Prostate gland (tissue), 2 donors: ENCODE results near the gene TBCE. TPM values are rescaled to one million over a fixed set of nuclear protein-coding genes. Genes with fewer than 3 reads are reported as not detected.

Experiments used
- DNase-seq: peaks from one replicate; pipeline ENCODE4 v3.0.0-alpha.2; 2019; ENCODE audit warnings: low spot score
- H3K27ac ChIP-seq, 2 donors: fragments of 200-600 bp; sonication (generic); 2 replicates each; pipeline ENCODE4 v1.5.1; 2017 to 2019
- H3K27me3 ChIP-seq: fragments of 200-600 bp; sonication (generic); replicated peaks from 2 replicates; pipeline ENCODE4 v1.5.1; 2019; ENCODE audit not compliant: insufficient read depth
- H3K36me3 ChIP-seq, 2 donors: fragments of 200-600 bp; sonication (generic); 1 replicate in 1 of 2; 2 replicates in 1 of 2; pipeline versions ENCODE4 v1.5.1 to v1.8.1; 2017 to 2019
- H3K4me1 ChIP-seq: fragments of 200-600 bp; sonication (generic); replicated peaks from 2 replicates; pipeline ENCODE4 v1.5.1; 2019
- H3K4me3 ChIP-seq, 2 donors: fragments of 200-600 bp; sonication (generic); 2 replicates each; pipeline ENCODE4 v1.5.1; 2017 to 2019
- H3K9me3 ChIP-seq: fragments of 200-600 bp; sonication (generic); 2 replicates; pipeline ENCODE4 v1.5.1; 2017
- CTCF ChIP-seq, 4 experiments: fragments of 200-600 bp in 2 of 4; fragments of 450-650 bp in 2 of 4; sonication (generic) in 2 of 4; IDR thresholded peaks; 1 replicate in 3 of 4; 2 replicates in 1 of 4; pipeline ENCODE4 v1.5.1; 2016 to 2019; ENCODE audit warnings: antibody characterized with exemption in 4 of 4, mild to moderate bottlenecking in 2 of 4, moderate library complexity in 2 of 4
- POLR2A ChIP-seq: fragments of 450-650 bp; IDR thresholded peaks from one replicate; pipeline ENCODE4 v1.6.1; 2016; ENCODE audit warnings: antibody characterized with exemption, mild to moderate bottlenecking
- POLR2AphosphoS5 ChIP-seq: sonication (generic); formaldehyde crosslinking; IDR thresholded peaks from one replicate; pipeline ENCODE4 v1.6.1; 2017; ENCODE audit warnings: antibody characterized with exemption
- WGBS: methylation state at CpG from one replicate; pipeline ENCODE4 v1.1.5; 2018; 5-methylcytosine and 5-hydroxymethylcytosine counted together
- intact Hi-C: fragments of 100-400 bp; cut with DNase I; formaldehyde crosslinking; loops from one replicate; pipeline ENCODE4 v1.14.2; 2022
- small RNA-seq, 2 donors: library from RNA; depleted of rRNA; stranded (forward); fragments of <200 nt; gene quantifications; one replicate each; pipeline ENCODE3, GENCODE V24; 2016
- total RNA-seq, 2 donors: library from RNA; depleted of rRNA; stranded (reverse); fragments of >200 nt; gene quantifications; one replicate each; pipeline ENCODE4 v1.1.0, GENCODE V29; 2016

TBCE gene
- total RNA-seq, 2 donors from 2014 or later: 24.2 to 25.0 TPM

DNA sequence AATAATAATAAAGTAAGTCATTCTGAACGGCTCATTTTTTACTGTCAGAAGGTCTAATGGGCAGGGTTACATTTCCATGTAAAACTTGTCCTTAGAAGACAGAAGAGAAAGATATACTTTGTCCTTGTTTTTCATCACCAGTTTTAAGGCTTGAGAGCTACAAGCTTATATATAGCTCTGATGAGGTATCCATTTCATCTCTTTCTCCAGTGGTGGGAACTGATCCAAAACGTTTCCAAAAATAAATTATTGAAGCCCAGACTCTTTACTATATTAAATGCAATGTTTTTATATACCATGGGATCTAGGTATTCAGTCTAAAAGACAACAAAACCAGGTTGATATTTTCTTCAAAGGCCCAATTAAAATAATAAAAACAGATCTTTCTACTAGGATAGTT lies 128.3 kb downstream of the TBCE start:
- no peak for TF ChIP-seq CTCF (IDR thresholded peaks at IDR 0.05)
- no peak for TF ChIP-seq POLR2A
- TF ChIP-seq POLR2AphosphoS5: no peak
- Histone ChIP-seq H3K4me1 (no peaks in the 10 kb centered on the region), H3K9me3 (no peaks in the 10 kb centered on the region), H3K36me3 (no peaks in the 10 kb centered on the region), H3K4me3 (no peak overlapping the region), H3K27ac (no peak overlapping the region), H3K27me3 (no peaks in the 10 kb centered on the region)
- DNase-seq: no peak
- 60% methylated on average over 2 of the region's 2 CpGs for WGBS
- intact Hi-C loops: no loop called here

DNA sequence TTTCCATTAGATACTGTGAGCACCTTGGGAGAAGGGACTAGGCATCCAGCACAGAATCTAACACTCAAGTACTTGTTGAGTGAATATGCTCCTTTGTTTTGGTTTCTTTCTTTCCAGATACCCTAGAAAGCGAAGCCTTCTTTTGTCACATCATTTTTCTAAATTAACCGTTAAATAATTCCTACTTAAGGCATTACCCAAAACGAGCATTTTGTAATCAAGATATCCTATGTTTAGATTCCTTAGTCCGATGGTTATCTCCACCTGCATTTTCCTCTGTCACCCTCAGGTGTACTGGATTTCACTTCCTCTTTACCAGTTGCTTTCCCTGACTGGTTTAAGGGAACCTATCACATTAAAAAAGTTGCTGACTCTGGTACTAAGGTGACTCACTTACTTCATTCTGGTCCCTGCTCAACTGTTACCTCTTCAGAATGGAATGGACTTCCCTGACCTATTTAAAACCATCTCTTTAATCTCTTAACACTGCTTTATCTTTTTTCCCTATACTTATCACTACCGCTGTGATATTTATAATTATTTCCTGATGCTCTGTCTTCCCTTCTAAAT lies 133.8 kb downstream of the TBCE start:
- WGBS: 91% methylated on average over 5 of the region's 5 CpGs
- Histone ChIP-seq H3K36me3 (no peaks in the 10 kb centered on the region), H3K4me1 (no peaks in the 10 kb centered on the region), H3K4me3 (no peak overlapping the region), H3K27me3 (no peaks in the 10 kb centered on the region), H3K9me3 (no peaks in the 10 kb centered on the region), H3K27ac (no peak overlapping the region)
- intact Hi-C loops: loop anchor here (10.0 kb wide), 2 partner anchors 364 to 896 kb away; partner anchors contain the start of gene LYST
- no peak for DNase-seq
- TF ChIP-seq POLR2A: no peak
- no peak for TF ChIP-seq POLR2AphosphoS5
- no peak for TF ChIP-seq CTCF (IDR thresholded peaks at IDR 0.05)

Small RNA genes within 50 kb of the gene (small RNA-seq; reads per million reads assigned to genes)
- gene AL391994.1 (0 reads per million in 2 donors), gene RPS21P1 (0 reads per million in 2 donors)

Other genes with a start within 250 kb of the TBCE start
- 100 to 1,000 TPM in 1 of 2 donors, 10 to 100 TPM in 1; 77.1 to 135 TPM for gene TOMM20, start 238.6 kb upstream of the TBCE start, total RNA-seq
- gene RBM34, start 206.2 kb upstream of the TBCE start, total RNA-seq: 10 to 100 TPM; 25.7 to 90.7 TPM
- gene ARID4B, start 39.2 kb upstream of the TBCE start, total RNA-seq: 10 to 100 TPM; 28.6 to 46.4 TPM
- gene GGPS1, start 38.9 kb upstream of the TBCE start, total RNA-seq: 10 to 100 TPM; 42.1 to 42.9 TPM
- 10 to 100 TPM; 29.1 to 52.1 TPM for gene B3GALNT2, start 137.0 kb downstream of the TBCE start, total RNA-seq